Effector memory CD4-positive, alpha-beta T cell (primary cell): ENCODE results near the gene MRPL28.

ENCODE experiments used
- DNase-seq, 3 donors: peaks; one replicate each; pipeline ENCODE4 v3.0.0-alpha.2; 2020
- H3K27ac ChIP-seq: 2 replicates; pipeline ENCODE4 v1.7.0; 2013; ENCODE audit warnings: mild to moderate bottlenecking, low read length, moderate library complexity; ENCODE audit not compliant: insufficient read depth, poor library complexity, severe bottlenecking
- H3K27me3 ChIP-seq: replicated peaks from 2 replicates; pipeline ENCODE4 v1.7.0; 2013; ENCODE audit warnings: mild to moderate bottlenecking, low read length; ENCODE audit not compliant: insufficient read depth, control insufficient read depth, poor library complexity, severe bottlenecking
- H3K36me3 ChIP-seq: 2 replicates; pipeline ENCODE4 v1.7.0; 2013; ENCODE audit warnings: mild to moderate bottlenecking, low read length, moderate library complexity; ENCODE audit not compliant: control insufficient read depth, insufficient read depth
- H3K4me1 ChIP-seq: 2 replicates; pipeline ENCODE4 v1.7.0; 2013; ENCODE audit warnings: low read length, mild to moderate bottlenecking; ENCODE audit not compliant: control insufficient read depth, insufficient read depth, poor library complexity, severe bottlenecking
- H3K4me3 ChIP-seq: 2 replicates; pipeline ENCODE4 v1.7.0; 2013; ENCODE audit warnings: low read length, low read depth, mild to moderate bottlenecking; ENCODE audit not compliant: insufficient read depth, poor library complexity, severe bottlenecking
- H3K9me3 ChIP-seq: 2 replicates; pipeline ENCODE4 v1.7.0; 2013; ENCODE audit warnings: mild to moderate bottlenecking, low read length, moderate library complexity; ENCODE audit not compliant: control insufficient read depth

MRPL28 gene

DNA sequence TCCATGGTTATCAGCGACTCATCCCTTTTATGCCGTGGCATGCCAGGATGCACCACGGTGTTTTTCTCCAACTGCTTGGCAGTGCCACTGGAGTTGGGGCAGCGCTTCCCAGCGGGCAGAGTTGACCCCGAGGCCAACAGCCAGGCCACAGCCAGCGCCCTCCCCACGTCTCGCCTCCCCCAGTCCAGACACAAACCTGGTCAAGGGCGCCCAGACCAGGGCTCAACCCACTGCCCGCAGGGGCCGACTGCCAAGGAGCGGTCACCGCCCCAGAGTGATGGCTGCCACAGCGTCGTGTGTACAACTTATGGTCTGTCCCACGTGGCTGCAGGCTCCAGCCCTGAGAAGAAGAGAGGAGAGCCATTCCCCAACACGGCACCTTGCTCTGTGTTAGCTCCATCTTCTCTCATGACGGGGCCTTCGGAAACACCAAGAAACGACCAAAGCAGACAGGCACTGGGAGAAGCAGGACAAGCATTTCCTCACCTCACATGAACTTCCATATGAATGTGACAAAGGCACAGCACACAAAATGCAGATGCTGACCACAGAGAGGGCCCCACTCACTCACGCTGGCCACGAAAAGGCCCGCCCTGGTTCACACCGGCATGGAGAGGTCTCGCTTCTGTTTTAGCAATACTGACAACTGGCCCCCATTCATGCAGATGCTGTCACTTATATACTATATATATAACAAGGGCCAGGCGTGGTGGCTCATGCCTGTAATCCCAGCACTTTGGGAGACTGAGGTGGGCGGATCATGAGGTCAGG is 44.8 kb downstream of the MRPL28 start:
- Histone ChIP-seq H3K4me1 (peaks cover 45% of the 10 kb centered on the region), H3K27ac (peak overlapping the region; percentile 65), H3K9me3 (no peaks in the 10 kb centered on the region), H3K4me3 (peak overlapping the region; percentile 39), H3K27me3 (no peaks in the 10 kb centered on the region), H3K36me3 (no peaks in the 10 kb centered on the region)
- DNase-seq: no peak

DNA sequence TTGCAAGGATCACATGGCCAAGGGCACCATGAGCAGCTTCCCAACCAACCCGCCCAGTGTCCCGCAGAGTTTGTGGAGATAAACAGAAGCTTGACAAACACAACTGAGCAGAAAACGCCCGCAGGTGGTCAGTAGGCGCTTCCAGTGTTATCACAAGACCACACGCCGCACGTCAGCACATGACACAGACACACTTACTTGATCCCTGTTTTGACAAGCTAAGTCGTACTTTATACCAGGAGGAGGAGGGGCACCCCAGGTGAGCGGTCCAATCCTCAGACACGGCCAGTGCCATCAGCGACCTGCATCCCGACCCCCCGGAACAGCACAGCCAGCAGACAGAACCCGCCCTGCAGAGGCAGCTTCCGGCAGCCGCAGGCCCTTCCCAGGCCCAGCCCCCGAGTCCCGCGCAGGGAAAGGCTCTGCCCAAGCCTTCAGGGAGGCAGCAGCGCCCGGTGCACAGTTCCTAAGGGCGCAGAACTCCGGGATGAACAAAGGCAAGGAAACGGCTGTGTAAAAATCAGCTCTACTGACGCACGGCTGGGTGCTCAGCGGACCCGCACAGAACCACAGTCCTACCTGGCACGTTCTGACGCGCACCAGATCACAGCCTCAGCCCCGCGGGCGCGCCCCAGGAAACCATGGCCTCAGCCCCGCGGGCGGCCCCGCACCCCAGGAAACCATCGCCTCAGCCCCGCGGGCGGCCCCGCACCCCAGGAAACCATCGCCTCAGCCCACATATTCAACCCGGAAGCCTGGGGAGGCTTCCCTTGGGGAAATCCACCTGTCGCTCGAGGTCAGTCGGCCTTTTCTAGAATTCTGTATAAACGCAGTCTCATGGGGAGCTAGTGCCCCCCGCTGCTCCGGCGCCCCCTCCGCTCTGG is 45.6 kb downstream of the MRPL28 start:
- no peaks in the 10 kb centered on the region for H3K9me3 ChIP-seq
- peak overlapping the region; percentile 39 for H3K4me3 ChIP-seq
- no peaks in the 10 kb centered on the region for H3K36me3 ChIP-seq
- H3K27me3 ChIP-seq: no peaks in the 10 kb centered on the region
- peak overlapping the region; percentile 65 for H3K27ac ChIP-seq
- DNase-seq: peak; percentile 73 to 79 (median 77)
- H3K4me1 ChIP-seq: peaks cover 45% of the 10 kb centered on the region

DNA sequence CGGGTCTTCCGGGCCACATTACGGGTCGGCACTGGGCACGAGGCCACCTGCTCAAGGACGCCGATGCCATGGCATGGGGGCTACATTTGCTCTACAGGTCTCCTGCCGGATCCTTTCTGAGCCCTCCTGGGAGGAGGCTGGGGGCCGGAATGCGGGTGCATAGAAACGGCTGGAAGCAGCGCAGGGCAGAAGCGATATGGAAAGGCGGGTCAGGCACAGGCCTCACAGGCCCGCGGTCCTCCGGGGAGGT is 46.2 kb downstream of the MRPL28 start:
- peaks cover 45% of the 10 kb centered on the region for H3K4me1 ChIP-seq
- peak overlapping the region; percentile 39 for H3K4me3 ChIP-seq
- H3K36me3 ChIP-seq: peaks cover 3% of the 10 kb centered on the region

DNA sequence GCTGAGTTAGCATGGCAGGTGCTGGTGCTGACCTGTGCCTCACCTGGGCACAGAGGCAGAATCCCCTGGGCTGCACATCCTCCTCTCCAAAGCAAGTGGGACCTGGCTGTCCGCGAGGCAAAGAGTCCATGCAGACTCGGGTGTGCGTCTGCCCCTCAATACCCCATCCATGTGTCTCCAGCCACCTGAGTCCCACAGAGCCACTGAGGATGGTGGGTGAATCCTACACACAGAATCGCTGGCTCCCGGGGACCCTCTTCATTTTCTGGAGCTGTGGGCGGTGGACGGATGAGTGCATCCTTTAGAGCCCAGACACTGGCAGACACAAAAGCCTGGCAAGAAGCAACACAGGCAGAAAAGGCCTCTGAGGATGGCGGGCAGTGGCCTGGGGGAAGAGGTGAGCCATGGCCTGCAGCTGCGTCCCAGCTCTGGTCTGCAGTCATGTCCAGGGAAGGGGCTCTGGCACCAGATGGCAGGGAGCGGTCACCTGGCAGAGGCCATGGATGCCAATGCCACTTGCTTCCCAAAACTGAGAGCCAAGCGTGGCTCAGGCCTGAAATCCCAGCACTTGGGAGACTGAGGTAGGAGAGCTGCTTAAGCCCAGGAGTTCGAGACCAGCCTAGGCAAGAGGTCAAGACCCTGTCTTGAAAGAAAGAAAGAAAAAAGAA is 47.7 kb downstream of the MRPL28 start:
- H3K36me3 ChIP-seq: peaks cover 12% of the 10 kb centered on the region
- no peaks in the 10 kb centered on the region for H3K9me3 ChIP-seq
- no peak overlapping the region for H3K4me3 ChIP-seq
- no peaks in the 10 kb centered on the region for H3K27me3 ChIP-seq
- H3K4me1 ChIP-seq: peaks cover 38% of the 10 kb centered on the region
- no peak for DNase-seq
- no peak overlapping the region for H3K27ac ChIP-seq

More for the DNA sequence above, 46.2 kb downstream of the MRPL28 start:
- peak overlapping the region; percentile 65 for H3K27ac ChIP-seq
- no peaks in the 10 kb centered on the region for H3K27me3 ChIP-seq
- no peak for DNase-seq
- H3K9me3 ChIP-seq: no peaks in the 10 kb centered on the region

DNA sequence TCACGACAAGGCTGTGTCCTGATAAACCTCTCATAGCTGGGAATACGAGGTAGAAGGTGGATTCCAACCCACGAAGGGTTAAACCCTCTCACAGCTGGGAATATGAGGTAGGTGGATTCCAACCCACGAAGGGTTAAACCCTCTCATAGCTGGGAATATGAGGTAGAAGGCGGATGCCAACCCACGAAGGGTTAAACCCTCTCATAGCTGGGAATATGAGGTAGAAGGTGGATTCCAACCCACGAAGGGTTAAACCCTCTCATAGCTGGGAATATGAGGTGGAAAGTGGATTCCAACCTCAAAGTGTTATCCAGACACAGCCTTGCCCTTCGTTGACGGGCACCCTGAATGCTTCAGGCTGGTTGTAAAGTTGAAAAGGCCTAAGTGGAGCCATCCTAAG is 48.8 kb downstream of the MRPL28 start:
- Histone ChIP-seq H3K4me3 (no peak overlapping the region), H3K27me3 (no peaks in the 10 kb centered on the region), H3K27ac (peak overlapping the region; percentile 13), H3K4me1 (peaks cover 28% of the 10 kb centered on the region), H3K9me3 (no peaks in the 10 kb centered on the region), H3K36me3 (peaks cover 12% of the 10 kb centered on the region)
- no peak for DNase-seq

DNA sequence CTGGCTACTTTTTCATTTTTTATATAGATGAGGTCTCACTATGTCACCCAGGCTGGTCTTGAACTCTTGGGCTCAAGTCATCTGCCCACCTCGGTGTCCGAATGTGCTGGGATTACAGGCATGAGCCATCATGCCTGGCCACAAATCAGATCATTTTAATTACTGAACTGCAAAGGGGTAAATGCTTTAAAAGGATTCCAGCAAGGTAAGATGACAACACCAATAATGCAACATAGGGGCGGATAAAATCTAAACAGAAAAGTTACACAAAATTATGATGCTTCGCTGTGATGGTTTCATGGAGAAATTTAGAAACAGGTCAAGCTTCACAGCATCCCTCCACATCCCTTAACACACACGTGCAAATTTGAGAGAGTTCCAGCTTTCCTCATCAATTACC is 50.1 kb downstream of the MRPL28 start:
- Histone ChIP-seq H3K9me3 (no peaks in the 10 kb centered on the region), H3K27me3 (no peaks in the 10 kb centered on the region), H3K4me3 (no peak overlapping the region), H3K36me3 (peaks cover 12% of the 10 kb centered on the region), H3K4me1 (peaks cover 20% of the 10 kb centered on the region), H3K27ac (no peak overlapping the region)
- no peak for DNase-seq

DNA sequence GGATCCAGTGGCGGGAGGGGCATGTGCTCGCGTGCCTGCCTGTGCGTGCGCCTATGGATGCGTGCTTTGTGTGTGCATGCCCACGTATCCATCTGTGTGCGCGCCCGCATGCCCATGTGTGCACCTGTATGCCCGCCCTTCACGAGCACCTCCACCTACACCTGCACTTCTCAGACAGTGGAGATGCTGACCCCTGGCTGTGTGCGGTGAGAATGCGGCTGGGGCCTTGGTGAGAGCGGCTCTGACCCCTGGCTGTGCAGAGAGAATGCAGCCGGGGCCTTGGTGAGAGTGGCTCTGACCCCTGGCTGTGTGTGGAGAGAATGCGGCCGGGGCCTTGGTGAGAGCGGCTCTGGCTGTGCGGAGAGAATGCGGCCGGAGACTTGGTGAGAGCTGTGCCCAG is 51.7 kb downstream of the MRPL28 start:
- Histone ChIP-seq H3K27ac (no peak overlapping the region), H3K36me3 (peaks cover 23% of the 10 kb centered on the region), H3K9me3 (no peaks in the 10 kb centered on the region), H3K4me1 (peaks cover 5% of the 10 kb centered on the region), H3K4me3 (no peak overlapping the region), H3K27me3 (no peaks in the 10 kb centered on the region)
- no peak for DNase-seq

DNA sequence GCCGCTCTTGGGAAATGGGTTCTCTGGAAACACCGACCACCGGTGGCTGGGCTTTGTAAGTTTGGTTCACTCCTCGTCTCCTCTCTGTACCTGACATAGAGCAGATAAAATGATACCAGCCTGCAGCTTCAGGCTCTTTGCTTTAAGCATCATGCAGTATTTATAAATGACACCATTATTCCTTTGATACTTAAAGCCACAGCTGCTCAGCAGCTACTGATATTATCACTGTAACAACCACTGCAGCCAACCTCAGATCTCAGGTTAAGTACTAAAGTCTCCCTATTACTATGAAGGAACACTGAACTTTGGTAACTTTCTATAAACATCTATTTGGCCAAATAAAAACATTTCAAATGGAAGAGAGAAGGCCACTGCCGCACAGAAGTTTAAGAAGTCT is 52.8 kb downstream of the MRPL28 start:
- H3K36me3 ChIP-seq: peaks cover 33% of the 10 kb centered on the region
- H3K4me1 ChIP-seq: peaks cover under 1% of the 10 kb centered on the region
- H3K27ac ChIP-seq: no peak overlapping the region
- no peaks in the 10 kb centered on the region for H3K9me3 ChIP-seq
- H3K27me3 ChIP-seq: no peaks in the 10 kb centered on the region
- no peak overlapping the region for H3K4me3 ChIP-seq
- no peak for DNase-seq
